Panc1 (cell line): Measurements from ENCODE around the gene VPS52. TPM values are rescaled to one million over a fixed set of nuclear protein-coding genes. Genes with fewer than 3 reads are reported as not detected.

Experiments
- ATAC-seq: fragments of 200-7000 bp; cut with Tn5 transposase; 2 replicates; pipeline ENCODE4 v1.9.1; 2020; ENCODE audit warnings: mild to moderate bottlenecking, moderate library complexity
- BruUV-seq: library from RNA; stranded (reverse); fragments of 400-500 nt; replicated peaks from 2 replicates; lab custom pipeline; 2021; lab: Mats Ljungman, UMichigan
- CTCF ChIA-PET: fragments of 300-600 bp; sonication (Branson Sonifier 250); formaldehyde crosslinking; loops from one replicate; lab custom pipeline; 2022; ENCODE audit warnings: antibody characterized with exemption; lab: Charles Lee
- POLR2A ChIA-PET: fragments of 300-600 bp; sonication (Branson Sonifier 250); formaldehyde crosslinking; loops from one replicate; lab custom pipeline; 2022; ENCODE audit warnings: antibody characterized with exemption; lab: Charles Lee
- DNase-seq: peaks from one replicate; pipeline ENCODE4 v3.0.0-alpha.2; 2010; ENCODE audit warnings: low read depth, low spot score
- H3K27ac ChIP-seq: 2 replicates; pipeline ENCODE4 v1.5.1; 2011; ENCODE audit warnings: mild to moderate bottlenecking, low read length, inconsistent platforms
- H3K27me3 ChIP-seq: fragments of 200-500 bp; sonication (Bioruptor generic); 2 replicates; pipeline ENCODE4 v1.6.0; 2014; ENCODE audit warnings: low read length, inconsistent platforms; ENCODE audit not compliant: control insufficient read depth, insufficient read depth
- H3K36me3 ChIP-seq: fragments of 200-500 bp; sonication (Bioruptor generic); 2 replicates; pipeline ENCODE4 v1.5.1; 2014; ENCODE audit warnings: inconsistent platforms, mild to moderate bottlenecking, low read length, moderate library complexity; ENCODE audit not compliant: control insufficient read depth, insufficient read depth
- H3K4me1 ChIP-seq: 2 replicates; pipeline ENCODE4 v1.5.1; 2011; ENCODE audit warnings: inconsistent platforms, mild to moderate bottlenecking, low read length, moderate library complexity; ENCODE audit not compliant: control insufficient read depth, insufficient read depth
- H3K4me3 ChIP-seq, 2 experiments: 2 replicates each; pipeline ENCODE4 v1.5.1; 2011 to 2012; ENCODE audit warnings: low read depth in 2 of 2, low read length in 2 of 2, mild to moderate bottlenecking in 2 of 2, inconsistent platforms in 1 of 2, moderate library complexity in 1 of 2
- H3K9me3 ChIP-seq: fragments of 200-500 bp; sonication (Bioruptor generic); 2 replicates; pipeline ENCODE4 v1.5.1; 2014; ENCODE audit warnings: low read depth, mild to moderate bottlenecking, inconsistent platforms, low read length, moderate library complexity; ENCODE audit not compliant: control insufficient read depth, insufficient read depth
- CTCF ChIP-seq: fragments of 450-650 bp; IDR thresholded peaks from 2 replicates; pipeline ENCODE4 v1.5.1; 2017; ENCODE audit warnings: mild to moderate bottlenecking
- POLR2AphosphoS5 ChIP-seq: IDR thresholded peaks from 2 replicates; pipeline ENCODE4 v1.6.1; 2012; ENCODE audit warnings: mild to moderate bottlenecking, low read depth, low read length, moderate library complexity
- REST ChIP-seq, 2 experiments: IDR thresholded peaks; 2 replicates each; pipeline ENCODE4 v1.6.1; 2011 to 2012; ENCODE audit warnings: low read depth in 2 of 2, control low read depth in 1 of 2, low read length in 1 of 2, mild to moderate bottlenecking in 1 of 2, moderate library complexity in 1 of 2; ENCODE audit not compliant: insufficient read depth in 1 of 2
- SIN3A ChIP-seq: IDR thresholded peaks from 2 replicates; pipeline ENCODE4 v1.6.1; 2012; ENCODE audit warnings: low read depth, mild to moderate bottlenecking, low read length, moderate library complexity, borderline replicate concordance; ENCODE audit not compliant: insufficient read depth
- TCF7L2 ChIP-seq: IDR thresholded peaks from 2 replicates; pipeline ENCODE4 v1.6.1; 2011; ENCODE audit warnings: mild to moderate bottlenecking, low read depth, low read length, inconsistent platforms
- in situ Hi-C: cut with HindIII; loops from 2 replicates; pipeline ENCODE4 v1.10.0; 2016; ENCODE audit warnings: low sequenced_read_pairs, low pct_unique_long_range_greater_than_20kb
- intact Hi-C: fragments of 100-400 bp; cut with micrococcal nuclease; formaldehyde crosslinking; loops from one replicate; pipeline ENCODE4 v1.10.0; 2022; ENCODE audit not compliant: unreplicated experiment
- total RNA-seq: library from RNA; stranded (reverse); gene quantifications from one replicate; pipeline ENCODE4 v1.2.1, GENCODE V29; 2021; ENCODE audit not compliant: unreplicated experiment

VPS52 gene
- total RNA-seq, 1 experiment from 2014 or later: 77.7 TPM

GRCh38 chr6:33204165-33204414 lies 67.6 kb downstream of the VPS52 start:
- Histone ChIP-seq H3K36me3 (peaks cover 13% of the 10 kb centered on the region), H3K27ac (peak overlapping the region; percentile 58), H3K4me1 (peaks cover 46% of the 10 kb centered on the region), H3K9me3 (no peaks in the 10 kb centered on the region), H3K4me3 (peak overlapping the region; percentile 66 to 79), H3K27me3 (no peaks in the 10 kb centered on the region)
- in situ Hi-C loops (no loop called here), intact Hi-C loops (no loop called here)
- TF ChIP-seq CTCF: no peak
- no peak for TF ChIP-seq POLR2AphosphoS5
- TF ChIP-seq SIN3A: no peak
- TF ChIP-seq REST (IDR thresholded peaks at IDR 0.05; ENCODE audit: insufficient read depth in 1 of 2, low read depth in 2 of 2, low read length in 1 of 2): no peak
- TF ChIP-seq TCF7L2: no peak
- BruUV-seq: no TSS peak
- ATAC-seq: no peak
- POLR2A ChIA-PET: no interaction called here
- DNase-seq: no peak
- CTCF ChIA-PET: no interaction called here

GRCh38 chr6:33203443-33204164 lies 68.1 kb downstream of the VPS52 start:
- peaks cover 13% of the 10 kb centered on the region for H3K36me3 ChIP-seq
- POLR2A ChIA-PET: interaction anchor here (0.8 kb wide), 1 partner anchor 12 kb away, joined by 3 read pairs; no protein-coding TSS in a partner anchor
- H3K4me1 ChIP-seq: peaks cover 45% of the 10 kb centered on the region
- no peak for ATAC-seq
- intact Hi-C loops: no loop called here
- TF ChIP-seq REST (IDR thresholded peaks at IDR 0.05; ENCODE audit: insufficient read depth in 1 of 2, low read depth in 2 of 2, low read length in 1 of 2): no peak
- no peak for TF ChIP-seq TCF7L2
- TF ChIP-seq SIN3A: no peak
- TF ChIP-seq POLR2AphosphoS5: no peak
- TF ChIP-seq CTCF: no peak
- CTCF ChIA-PET: no interaction called here
- no TSS peak for BruUV-seq
- peak overlapping the region; percentile 58 for H3K27ac ChIP-seq
- no peak for DNase-seq
- H3K4me3 ChIP-seq: peak overlapping the region in 1 of 2 experiments; percentile 79; a peak in 2 of 4 replicates
- H3K27me3 ChIP-seq: no peaks in the 10 kb centered on the region
- no peaks in the 10 kb centered on the region for H3K9me3 ChIP-seq
- in situ Hi-C loops: no loop called here
